NB4 (cell line): ENCODE measurements around the gene RASA4.
"Not testable (repeated sequence)": the region's sequence is repeated elsewhere in the genome, so short reads cannot be mapped to it uniquely, and the experiment has no call there.

Source experiments
- MYC ChIP-seq: IDR thresholded peaks from 2 replicates; pipeline ENCODE4 v1.6.1; 2011; ENCODE audit warnings: low read depth, low read length
- POLR2A ChIP-seq: IDR thresholded peaks from 2 replicates; pipeline ENCODE4 v1.6.1; 2011; ENCODE audit warnings: mild to moderate bottlenecking; ENCODE audit not compliant: insufficient read length; ENCODE audit errors: extremely low read depth
- TF ChIP-seq, protein P1 (sequence below): IDR thresholded peaks from one replicate; pipeline ENCODE4 v1.5.1; 2012; ENCODE audit warnings: low read depth, low read length
- TF ChIP-seq, protein P2 (sequence below): IDR thresholded peaks from 2 replicates; pipeline ENCODE4 v1.6.1; 2011; ENCODE audit warnings: low read depth, low read length

DNA sequence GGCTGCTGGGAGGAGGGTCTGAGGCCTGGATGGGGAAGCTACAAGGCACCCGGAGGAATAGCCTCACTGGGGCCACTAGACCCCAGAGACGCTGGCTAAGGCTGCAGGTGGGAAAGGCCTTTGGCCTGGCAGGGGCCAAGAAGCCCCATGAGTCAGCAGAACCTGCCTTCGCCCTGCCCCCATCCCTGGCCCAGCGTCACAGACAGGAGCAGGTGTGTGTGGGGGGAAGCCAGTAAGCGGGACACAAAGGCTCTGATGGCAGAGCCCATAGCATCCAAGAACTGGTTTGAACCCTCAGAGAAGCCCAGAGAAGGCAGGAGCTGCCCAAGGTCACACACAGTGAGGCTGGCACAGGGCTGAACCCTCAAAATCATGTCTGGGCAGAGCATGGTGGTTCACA is 9.7 kb downstream of the RASA4 start:
- TF ChIP-seq, protein P1, sequence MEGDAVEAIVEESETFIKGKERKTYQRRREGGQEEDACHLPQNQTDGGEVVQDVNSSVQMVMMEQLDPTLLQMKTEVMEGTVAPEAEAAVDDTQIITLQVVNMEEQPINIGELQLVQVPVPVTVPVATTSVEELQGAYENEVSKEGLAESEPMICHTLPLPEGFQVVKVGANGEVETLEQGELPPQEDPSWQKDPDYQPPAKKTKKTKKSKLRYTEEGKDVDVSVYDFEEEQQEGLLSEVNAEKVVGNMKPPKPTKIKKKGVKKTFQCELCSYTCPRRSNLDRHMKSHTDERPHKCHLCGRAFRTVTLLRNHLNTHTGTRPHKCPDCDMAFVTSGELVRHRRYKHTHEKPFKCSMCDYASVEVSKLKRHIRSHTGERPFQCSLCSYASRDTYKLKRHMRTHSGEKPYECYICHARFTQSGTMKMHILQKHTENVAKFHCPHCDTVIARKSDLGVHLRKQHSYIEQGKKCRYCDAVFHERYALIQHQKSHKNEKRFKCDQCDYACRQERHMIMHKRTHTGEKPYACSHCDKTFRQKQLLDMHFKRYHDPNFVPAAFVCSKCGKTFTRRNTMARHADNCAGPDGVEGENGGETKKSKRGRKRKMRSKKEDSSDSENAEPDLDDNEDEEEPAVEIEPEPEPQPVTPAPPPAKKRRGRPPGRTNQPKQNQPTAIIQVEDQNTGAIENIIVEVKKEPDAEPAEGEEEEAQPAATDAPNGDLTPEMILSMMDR, result not testable (repeated sequence)
- not testable (repeated sequence) for TF ChIP-seq POLR2A, MYC
- TF ChIP-seq, protein P2, sequence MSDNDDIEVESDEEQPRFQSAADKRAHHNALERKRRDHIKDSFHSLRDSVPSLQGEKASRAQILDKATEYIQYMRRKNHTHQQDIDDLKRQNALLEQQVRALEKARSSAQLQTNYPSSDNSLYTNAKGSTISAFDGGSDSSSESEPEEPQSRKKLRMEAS, result not testable (repeated sequence)
